A673 (cell line): ENCODE measurements around the gene RPP14.

ENCODE experiments used
- EZH2 ChIP-seq: fragments of 200-600 bp; sonication (generic); IDR thresholded peaks from 2 replicates; pipeline ENCODE4 v1.6.1; 2017; ENCODE audit warnings: borderline replicate concordance, low read depth, mild to moderate bottlenecking, mixed read lengths, antibody characterized with exemption, low read length; ENCODE audit not compliant: poor library complexity, severe bottlenecking
- TF ChIP-seq, protein P1 (sequence below): fragments of 300-800, 200-600 bp; sonication (generic); conservative IDR thresholded peaks from 2 replicates; pipeline ENCODE4 v1.5.1; 2017; ENCODE audit warnings: low read depth, mild to moderate bottlenecking, antibody characterized with exemption, low read length, moderate library complexity, mixed read lengths

DNA sequence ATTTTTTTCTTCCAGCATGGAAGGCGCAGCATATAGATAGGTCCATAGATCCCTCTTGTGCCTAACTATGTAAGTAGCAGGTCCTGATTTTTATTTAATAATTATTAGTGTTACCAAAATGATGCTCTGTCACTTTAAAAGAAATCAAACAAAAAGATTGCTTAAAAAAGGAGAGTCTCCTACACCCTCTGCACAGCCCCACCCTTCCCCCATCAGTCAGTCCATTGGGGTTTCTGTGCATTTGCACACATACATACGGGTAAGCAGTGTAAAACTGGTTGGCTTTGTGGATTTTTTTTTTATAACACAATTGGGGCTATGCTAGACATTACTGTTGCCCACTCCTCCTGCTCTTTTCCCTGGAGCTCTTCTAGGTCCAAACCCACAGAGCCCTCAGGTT lies 7.0 kb upstream of the RPP14 start:
- TF ChIP-seq, protein P1, sequence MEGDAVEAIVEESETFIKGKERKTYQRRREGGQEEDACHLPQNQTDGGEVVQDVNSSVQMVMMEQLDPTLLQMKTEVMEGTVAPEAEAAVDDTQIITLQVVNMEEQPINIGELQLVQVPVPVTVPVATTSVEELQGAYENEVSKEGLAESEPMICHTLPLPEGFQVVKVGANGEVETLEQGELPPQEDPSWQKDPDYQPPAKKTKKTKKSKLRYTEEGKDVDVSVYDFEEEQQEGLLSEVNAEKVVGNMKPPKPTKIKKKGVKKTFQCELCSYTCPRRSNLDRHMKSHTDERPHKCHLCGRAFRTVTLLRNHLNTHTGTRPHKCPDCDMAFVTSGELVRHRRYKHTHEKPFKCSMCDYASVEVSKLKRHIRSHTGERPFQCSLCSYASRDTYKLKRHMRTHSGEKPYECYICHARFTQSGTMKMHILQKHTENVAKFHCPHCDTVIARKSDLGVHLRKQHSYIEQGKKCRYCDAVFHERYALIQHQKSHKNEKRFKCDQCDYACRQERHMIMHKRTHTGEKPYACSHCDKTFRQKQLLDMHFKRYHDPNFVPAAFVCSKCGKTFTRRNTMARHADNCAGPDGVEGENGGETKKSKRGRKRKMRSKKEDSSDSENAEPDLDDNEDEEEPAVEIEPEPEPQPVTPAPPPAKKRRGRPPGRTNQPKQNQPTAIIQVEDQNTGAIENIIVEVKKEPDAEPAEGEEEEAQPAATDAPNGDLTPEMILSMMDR: no peak
- TF ChIP-seq EZH2: no peak
